Activated T-cell treated with anti-CD3 and anti-CD28 coated beads, Interleukin-2, amount 50 U/mL, for 4 hours (primary cell): ENCODE results near the gene UNG. TPM values are rescaled to one million over a fixed set of nuclear protein-coding genes. Genes with fewer than 3 reads are reported as not detected.
A peak's percentile ranks its signal among the peaks of the same experiment; 100 is the strongest.

Experiments
- ATAC-seq, 2 donors: fragments of 200-7000 bp; cut with Tn5 transposase; one replicate each; pipeline ENCODE4 v1.10.0; 2021
- DNase-seq: peaks from one replicate; pipeline ENCODE4 v3.0.0-alpha.2; 2020
- H3K27me3 Mint-ChIP-seq: one replicate; pipeline ENCODE4 v1.8.0; 2021; ENCODE audit warnings: low read depth, mixed read lengths
- H3K36me3 Mint-ChIP-seq: one replicate; pipeline ENCODE4 v1.8.0; 2022; ENCODE audit warnings: mixed read lengths; ENCODE audit not compliant: insufficient read depth
- H3K4me1 Mint-ChIP-seq: one replicate; pipeline ENCODE4 v1.8.0; 2021; ENCODE audit warnings: low read depth, mixed read lengths
- H3K4me3 Mint-ChIP-seq: one replicate; pipeline ENCODE4 v1.8.0; 2021; ENCODE audit warnings: mild to moderate bottlenecking, moderate library complexity, mixed read lengths
- H3K9me3 Mint-ChIP-seq: one replicate; pipeline ENCODE4 v1.8.0; 2021; ENCODE audit warnings: mixed read lengths
- total RNA-seq, 3 donors: library from RNA; stranded (reverse); gene quantifications; one replicate each; pipeline ENCODE4 v1.2.1, GENCODE V29; 2021

UNG gene
- total RNA-seq, 3 donors from 2014 or later, result 91.9 to 134 (median 117) TPM

DNA sequence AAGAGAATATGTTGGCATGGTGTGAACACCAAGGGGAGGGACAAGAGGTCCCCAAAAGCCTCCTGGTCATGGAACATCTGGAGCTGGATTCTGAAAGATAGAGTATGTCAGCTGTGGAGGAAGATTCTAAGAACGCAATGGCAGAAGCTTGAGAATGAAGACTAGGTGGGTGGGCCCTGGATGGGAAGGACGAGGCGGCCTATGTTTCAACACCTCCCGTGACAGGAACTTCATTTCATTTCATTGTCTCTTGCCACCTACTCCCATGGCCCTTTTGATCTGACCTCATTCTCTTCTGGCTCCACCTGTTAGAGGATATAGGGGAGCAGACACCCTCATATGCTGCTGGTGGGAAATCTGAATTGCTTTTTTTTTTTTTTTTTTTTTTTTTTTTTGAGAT, 3.3 kb downstream of the UNG start:
- ATAC-seq (no peak), DNase-seq (no peak)
- H3K27me3 Mint-ChIP-seq, result no peaks in the 10 kb centered on the region
- H3K4me3 Mint-ChIP-seq, result no peak overlapping the region
- no peaks in the 10 kb centered on the region for H3K9me3 Mint-ChIP-seq
- H3K36me3 Mint-ChIP-seq, result peaks cover 25% of the 10 kb centered on the region
- H3K4me1 Mint-ChIP-seq, result peaks cover 22% of the 10 kb centered on the region

- Mint-ChIP-seq H3K27me3 (no peaks in the 10 kb centered on the region), H3K4me3 (no peak overlapping the region), H3K9me3 (no peaks in the 10 kb centered on the region), H3K36me3 (peaks cover 33% of the 10 kb centered on the region), H3K4me1 (peaks cover 22% of the 10 kb centered on the region)
- no peak for DNase-seq
- ATAC-seq, result no peak
Measured at GRCh38 chr12:109102491-109102890, 5.1 kb downstream of the UNG start.

DNA sequence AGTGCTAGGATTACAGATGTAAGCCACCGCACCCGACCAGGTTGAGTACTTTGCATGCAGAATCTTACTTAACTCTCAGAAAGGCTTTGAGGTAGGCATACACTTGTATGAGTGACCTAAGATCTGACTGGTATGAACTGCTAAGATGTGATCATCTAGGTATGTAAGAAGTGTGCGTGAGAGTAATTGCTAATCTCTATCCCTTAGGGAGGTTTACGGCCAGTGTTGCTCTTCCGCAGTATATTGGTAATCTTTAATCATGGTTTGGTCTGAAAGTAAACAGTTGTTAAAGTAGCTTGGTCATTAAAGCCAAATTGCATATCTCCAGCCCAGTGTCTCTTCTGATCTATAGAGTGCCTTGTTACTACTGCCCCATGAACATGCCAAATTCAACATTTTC, 7.8 kb downstream of the UNG start:
- Mint-ChIP-seq H3K4me3 (no peak overlapping the region), H3K27me3 (no peaks in the 10 kb centered on the region), H3K36me3 (peaks cover 34% of the 10 kb centered on the region), H3K4me1 (peaks cover 6% of the 10 kb centered on the region), H3K9me3 (no peaks in the 10 kb centered on the region)
- DNase-seq (no peak), ATAC-seq (no peak)

DNA sequence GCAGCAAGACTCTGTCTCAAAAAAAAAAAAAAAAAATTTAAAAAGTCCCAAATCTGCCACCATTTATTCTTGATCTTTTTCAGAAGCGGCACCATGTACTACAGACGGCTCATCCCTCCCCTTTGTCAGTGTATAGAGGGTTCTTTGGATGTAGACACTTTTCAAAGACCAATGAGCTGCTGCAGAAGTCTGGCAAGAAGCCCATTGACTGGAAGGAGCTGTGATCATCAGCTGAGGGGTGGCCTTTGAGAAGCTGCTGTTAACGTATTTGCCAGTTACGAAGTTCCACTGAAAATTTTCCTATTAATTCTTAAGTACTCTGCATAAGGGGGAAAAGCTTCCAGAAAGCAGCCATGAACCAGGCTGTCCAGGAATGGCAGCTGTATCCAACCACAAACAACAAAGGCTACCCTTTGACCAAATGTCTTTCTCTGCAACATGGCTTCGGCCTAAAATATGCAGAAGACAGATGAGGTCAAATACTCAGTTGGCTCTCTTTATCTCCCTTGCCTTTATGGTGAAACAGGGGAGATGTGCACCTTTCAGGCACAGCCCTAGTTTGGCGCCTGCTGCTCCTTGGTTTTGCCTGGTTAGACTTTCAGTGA, 12.5 kb downstream of the UNG start:
- ATAC-seq, result no peak
- Mint-ChIP-seq H3K9me3 (no peaks in the 10 kb centered on the region), H3K36me3 (peaks cover 22% of the 10 kb centered on the region), H3K4me3 (no peak overlapping the region), H3K4me1 (peaks cover 18% of the 10 kb centered on the region), H3K27me3 (no peaks in the 10 kb centered on the region)
- DNase-seq, result no peak

DNA sequence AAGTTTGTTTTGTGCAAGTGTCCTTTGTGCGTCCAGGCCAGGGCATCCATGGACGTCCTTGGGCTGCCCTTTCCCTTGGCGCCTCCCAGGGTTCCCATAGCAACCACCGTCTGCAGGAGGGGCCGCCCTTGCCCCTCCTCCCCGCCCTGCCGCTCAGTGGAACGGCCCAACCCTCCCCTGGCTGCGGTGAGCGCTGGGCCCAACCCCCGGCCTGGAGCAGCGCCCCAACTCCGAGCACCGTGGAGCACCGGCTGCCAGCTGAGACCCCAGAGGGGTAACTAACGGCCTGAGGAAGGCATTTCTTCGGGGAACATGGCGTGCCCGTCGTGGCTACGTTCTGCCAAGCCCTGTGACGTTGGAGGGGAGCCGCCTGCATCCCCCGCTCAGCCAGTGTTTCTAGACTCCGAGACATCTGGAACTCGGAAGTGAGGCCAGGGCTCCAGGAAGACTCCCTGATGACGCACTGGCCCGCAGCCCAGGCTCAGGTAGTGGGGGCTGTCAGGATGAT, 13.6 kb downstream of the UNG start:
- H3K36me3 Mint-ChIP-seq, result peaks cover 13% of the 10 kb centered on the region
- no peaks in the 10 kb centered on the region for H3K27me3 Mint-ChIP-seq
- ATAC-seq (peak; percentile 76 to 85), DNase-seq (peak; percentile 42)
- peak overlapping the region; percentile 76 for H3K4me3 Mint-ChIP-seq
- H3K4me1 Mint-ChIP-seq, result peaks cover 25% of the 10 kb centered on the region
- H3K9me3 Mint-ChIP-seq, result no peaks in the 10 kb centered on the region

- no peaks in the 10 kb centered on the region for H3K27me3 Mint-ChIP-seq
- peaks cover 3% of the 10 kb centered on the region for H3K36me3 Mint-ChIP-seq
- H3K4me3 Mint-ChIP-seq, result no peak overlapping the region
- no peaks in the 10 kb centered on the region for H3K9me3 Mint-ChIP-seq
- peaks cover 26% of the 10 kb centered on the region for H3K4me1 Mint-ChIP-seq
- DNase-seq (no peak), ATAC-seq (no peak)
Measured at GRCh38 chr12:109112720-109113465, 15.5 kb downstream of the UNG start.

GRCh38 chr12:109113661-109114321, 16.4 kb downstream of the UNG start:
- H3K4me1 Mint-ChIP-seq, result peaks cover 26% of the 10 kb centered on the region
- no peak overlapping the region for H3K4me3 Mint-ChIP-seq
- no peak for ATAC-seq
- no peaks in the 10 kb centered on the region for H3K9me3 Mint-ChIP-seq
- DNase-seq, result no peak
- H3K27me3 Mint-ChIP-seq, result no peaks in the 10 kb centered on the region
- H3K36me3 Mint-ChIP-seq, result no peaks in the 10 kb centered on the region

DNA sequence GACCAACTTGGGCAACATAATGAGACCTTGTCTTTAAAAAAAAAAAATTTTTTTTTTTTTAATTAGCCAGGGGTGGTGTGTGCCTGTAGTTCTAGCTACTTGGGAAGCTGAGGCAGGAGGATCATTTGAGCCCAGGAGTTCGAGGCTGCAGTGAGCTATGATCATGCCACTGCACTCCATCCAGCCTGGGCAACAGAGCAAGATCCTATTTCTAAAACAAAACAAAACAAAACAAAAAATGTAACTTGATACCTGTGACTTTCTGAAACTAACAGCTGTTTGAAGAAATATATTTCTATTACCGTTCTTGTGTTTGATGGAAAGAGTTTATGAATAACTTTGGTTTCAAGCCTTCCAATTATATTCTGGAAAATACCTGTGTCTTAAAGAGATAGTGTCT, 17.2 kb downstream of the UNG start:
- Mint-ChIP-seq H3K36me3 (no peaks in the 10 kb centered on the region), H3K4me1 (peaks cover 26% of the 10 kb centered on the region), H3K4me3 (no peak overlapping the region), H3K27me3 (no peaks in the 10 kb centered on the region), H3K9me3 (no peaks in the 10 kb centered on the region)
- DNase-seq, result no peak
- ATAC-seq, result no peak

- Mint-ChIP-seq H3K4me3 (no peak overlapping the region), H3K4me1 (peaks cover 25% of the 10 kb centered on the region), H3K36me3 (no peaks in the 10 kb centered on the region), H3K9me3 (no peaks in the 10 kb centered on the region), H3K27me3 (no peaks in the 10 kb centered on the region)
- ATAC-seq (no peak), DNase-seq (no peak)
Measured at GRCh38 chr12:109115404-109115757, 18.0 kb downstream of the UNG start.

DNA sequence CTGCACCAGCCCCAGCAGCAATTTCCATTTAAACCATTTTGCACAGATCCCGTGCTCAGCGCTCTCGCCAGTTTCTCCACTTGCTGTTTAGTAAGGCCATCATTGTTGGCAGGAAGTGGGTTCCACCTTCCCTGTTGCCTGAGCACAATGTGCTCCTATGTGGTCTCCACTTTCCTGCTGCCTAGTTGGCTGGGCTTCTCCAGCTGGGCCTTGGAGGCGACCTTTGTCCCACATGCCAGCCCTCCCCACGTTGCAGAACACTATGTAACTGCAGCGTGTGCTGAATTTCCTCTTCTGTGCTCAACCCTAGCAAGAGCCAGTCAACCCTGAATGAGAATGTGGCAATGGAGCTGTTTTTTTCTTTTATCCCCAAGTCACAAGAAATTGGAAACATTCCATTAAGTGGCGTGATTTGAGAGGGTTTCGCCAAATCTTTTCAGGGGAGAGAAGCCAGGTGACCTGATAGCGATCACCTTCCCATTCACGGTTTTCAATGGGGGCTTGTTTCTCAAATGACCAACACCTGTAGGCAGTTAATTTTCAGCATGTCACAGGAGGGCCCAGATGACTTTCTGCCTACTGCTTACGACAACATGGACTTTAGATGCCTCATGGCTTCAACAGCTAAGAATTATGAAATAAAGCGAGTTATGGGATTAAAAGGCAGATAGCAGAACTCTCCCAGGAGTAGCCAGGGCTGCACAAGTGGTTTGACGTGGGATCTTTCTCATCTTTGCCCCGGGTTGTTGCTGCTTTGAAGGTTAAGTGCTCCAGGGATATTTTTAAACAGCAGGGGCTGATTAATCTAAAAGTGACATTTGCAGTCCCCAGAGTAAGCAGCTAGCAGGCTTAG, 18.6 kb downstream of the UNG start, which contains the start of gene ACACB:
Gene ACACB (plus strand): TSS at position 830 of the 853 bp plus-strand sequence. CDS start 22,819 bp downstream, outside the sequence.
- Mint-ChIP-seq H3K9me3 (no peaks in the 10 kb centered on the region), H3K4me1 (peaks cover 21% of the 10 kb centered on the region), H3K27me3 (no peaks in the 10 kb centered on the region), H3K36me3 (no peaks in the 10 kb centered on the region), H3K4me3 (no peak within 1 kb of the TSS)
- ATAC-seq (no peak), DNase-seq (no peak)

- DNase-seq, result no peak
- no peak for ATAC-seq
- Mint-ChIP-seq H3K4me1 (peaks cover 20% of the 10 kb centered on the region), H3K27me3 (no peaks in the 10 kb centered on the region), H3K36me3 (no peaks in the 10 kb centered on the region), H3K9me3 (no peaks in the 10 kb centered on the region), H3K4me3 (no peak overlapping the region)
Measured at GRCh38 chr12:109116611-109116949, 19.2 kb downstream of the UNG start.

DNA sequence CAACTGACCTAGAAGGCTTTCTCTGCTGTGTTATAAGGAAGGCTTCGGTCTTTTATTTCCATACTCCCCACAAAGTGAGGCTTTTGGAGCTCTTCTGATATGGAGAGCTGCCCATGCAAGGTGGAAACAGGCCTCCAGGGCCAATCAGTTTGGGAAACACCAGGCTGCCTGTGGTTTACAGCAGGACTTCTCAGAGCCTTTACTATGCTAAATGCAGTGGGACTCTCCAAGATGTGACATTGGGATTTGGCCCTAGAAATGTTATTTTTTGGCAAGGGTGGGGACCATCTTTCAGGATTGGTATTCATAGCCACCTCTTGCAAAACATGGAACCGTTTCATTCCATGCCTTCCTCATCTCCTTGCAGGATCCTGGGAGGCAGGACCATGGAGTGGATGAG, 22.7 kb downstream of the UNG start:
- no peak for ATAC-seq
- no peak overlapping the region for H3K4me3 Mint-ChIP-seq
- H3K4me1 Mint-ChIP-seq, result peaks cover 5% of the 10 kb centered on the region
- no peak for DNase-seq
- H3K9me3 Mint-ChIP-seq, result no peaks in the 10 kb centered on the region
- no peaks in the 10 kb centered on the region for H3K27me3 Mint-ChIP-seq
- no peaks in the 10 kb centered on the region for H3K36me3 Mint-ChIP-seq

DNA sequence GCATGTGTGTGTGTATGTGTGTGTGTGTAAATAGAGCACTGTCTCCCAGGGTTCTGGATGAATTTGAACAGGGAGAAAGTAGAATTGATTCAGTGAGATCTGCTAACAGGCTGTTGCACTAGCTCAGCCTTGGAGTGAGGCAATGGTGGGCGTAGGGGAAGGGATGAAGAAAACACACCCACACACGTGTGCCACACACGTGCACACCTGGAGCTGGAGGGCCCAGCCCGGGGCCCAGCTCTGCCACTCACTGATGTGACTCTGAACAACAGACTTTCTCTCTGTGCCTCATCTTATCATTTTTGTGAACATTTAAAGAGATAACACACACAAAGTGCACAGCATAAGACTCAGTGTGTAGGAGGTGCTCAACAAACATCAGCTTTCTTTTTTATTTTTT, 23.2 kb downstream of the UNG start:
- Mint-ChIP-seq H3K4me1 (peaks cover 5% of the 10 kb centered on the region), H3K4me3 (no peak overlapping the region), H3K27me3 (no peaks in the 10 kb centered on the region), H3K36me3 (no peaks in the 10 kb centered on the region), H3K9me3 (no peaks in the 10 kb centered on the region)
- ATAC-seq (no peak), DNase-seq (no peak)

GRCh38 chr12:109121346-109121880, 24.0 kb downstream of the UNG start:
- Mint-ChIP-seq H3K36me3 (peaks cover 3% of the 10 kb centered on the region), H3K4me1 (no peaks in the 10 kb centered on the region)
- ATAC-seq, result no peak

More at GRCh38 chr12:109121346-109121880, 24.0 kb downstream of the UNG start:
- Mint-ChIP-seq H3K4me3 (no peak overlapping the region), H3K27me3 (no peaks in the 10 kb centered on the region), H3K9me3 (no peaks in the 10 kb centered on the region)
- DNase-seq, result no peak
